ENCODE results near the gene MYRIP.

Gene MYRIP

DNA sequence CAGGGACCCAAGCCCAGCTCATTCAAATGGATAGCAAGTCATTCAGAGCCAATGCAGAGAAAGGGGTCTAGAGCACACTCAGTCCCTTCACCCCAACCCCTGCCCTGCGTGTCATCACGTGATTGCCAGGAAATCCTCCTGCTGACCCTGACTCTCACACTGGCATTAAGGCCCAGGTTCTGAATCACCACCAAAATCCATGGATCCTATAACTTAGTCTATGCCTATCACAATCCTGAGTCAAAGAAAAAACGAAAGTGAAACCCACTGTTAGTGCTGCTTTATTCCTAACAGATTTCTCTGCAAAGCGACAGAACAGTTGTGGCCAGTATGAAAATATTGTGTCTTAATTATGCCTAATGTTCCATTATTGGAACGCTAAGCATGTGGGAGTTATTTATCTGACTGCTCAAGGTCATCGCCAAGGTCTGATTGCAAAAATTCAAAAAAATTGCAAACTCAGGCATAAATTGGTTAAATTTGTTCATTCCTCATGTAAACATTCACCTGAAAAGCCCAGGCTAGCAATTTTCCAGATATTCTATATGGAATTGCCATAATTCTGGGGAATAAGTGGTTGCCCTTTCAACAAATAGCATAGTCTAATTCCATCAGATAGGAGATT lies 391.4 kb downstream of the MYRIP start:
- H3K4me1 Mint-ChIP-seq (ENCODE audit: low read depth in 2 of 2): peaks cover 0 to 9% of the 10 kb centered on the region in 2 donors
- DNase-seq (no peak), ATAC-seq (replicated peaks) (no peak)
- no peaks in the 10 kb centered on the region for H3K36me3 Mint-ChIP-seq (ENCODE audit: insufficient read depth)
- no peaks in the 10 kb centered on the region for H3K9me3 Mint-ChIP-seq
- peak overlapping the region in 1 of 2 donors; percentile 40 for H3K4me3 Mint-ChIP-seq
- no peak overlapping the region for H3K27ac Mint-ChIP-seq
- peaks cover 0 to 11% of the 10 kb centered on the region in 2 donors for H3K27me3 Mint-ChIP-seq

- no peak for DNase-seq
Observed at GRCh38 chr3:40201770-40202169, 392.4 kb downstream of the MYRIP start.

GRCh38 chr3:40206522-40206921 lies 397.1 kb downstream of the MYRIP start:
- Mint-ChIP-seq H3K4me3 (no peak overlapping the region), H3K36me3 (ENCODE audit: insufficient read depth) (no peaks in the 10 kb centered on the region), H3K27ac (no peak overlapping the region), H3K9me3 (no peaks in the 10 kb centered on the region), H3K4me1 (ENCODE audit: low read depth in 2 of 2) (peaks cover 0 to 4% of the 10 kb centered on the region in 2 donors), H3K27me3 (peaks cover 2 to 12% of the 10 kb centered on the region in 2 donors)
- DNase-seq: no peak
- no peak for ATAC-seq (replicated peaks)

More at GRCh38 chr3:40201770-40202169, 392.4 kb downstream of the MYRIP start:
- H3K9me3 Mint-ChIP-seq: no peaks in the 10 kb centered on the region
- no peak for ATAC-seq (replicated peaks)
- no peak overlapping the region for H3K4me3 Mint-ChIP-seq
- no peak overlapping the region for H3K27ac Mint-ChIP-seq
- H3K27me3 Mint-ChIP-seq: peaks cover 0 to 11% of the 10 kb centered on the region in 2 donors
- H3K36me3 Mint-ChIP-seq (ENCODE audit: insufficient read depth): no peaks in the 10 kb centered on the region
- H3K4me1 Mint-ChIP-seq (ENCODE audit: low read depth in 2 of 2): peaks cover 0 to 9% of the 10 kb centered on the region in 2 donors

DNA sequence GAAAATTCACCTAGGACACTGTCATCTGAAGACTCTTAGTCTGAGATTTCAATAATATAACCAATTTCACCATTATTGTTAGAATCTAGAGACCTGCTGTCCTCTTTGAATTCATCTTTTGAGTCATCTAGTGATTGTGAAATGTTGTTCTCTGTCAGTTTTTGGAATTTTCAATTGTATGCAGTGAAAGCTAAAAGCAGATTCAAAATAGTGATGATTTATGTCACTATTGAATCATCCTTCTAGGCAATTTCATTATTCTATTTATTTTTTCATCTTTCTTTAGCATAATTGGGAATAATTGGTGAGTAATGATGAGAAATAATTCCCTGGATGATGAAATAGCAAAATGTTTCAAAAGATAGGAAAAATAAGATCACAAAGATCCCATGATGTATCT lies 398.4 kb downstream of the MYRIP start:
- peaks cover 4 to 15% of the 10 kb centered on the region in 2 donors for H3K27me3 Mint-ChIP-seq
- H3K36me3 Mint-ChIP-seq (ENCODE audit: insufficient read depth): no peaks in the 10 kb centered on the region
- no peaks in the 10 kb centered on the region for H3K9me3 Mint-ChIP-seq
- DNase-seq (no peak), ATAC-seq (replicated peaks) (no peak)
- H3K4me3 Mint-ChIP-seq: no peak overlapping the region
- H3K4me1 Mint-ChIP-seq (ENCODE audit: low read depth in 2 of 2): peaks cover 0 to 4% of the 10 kb centered on the region in 2 donors
- H3K27ac Mint-ChIP-seq: no peak overlapping the region

DNA sequence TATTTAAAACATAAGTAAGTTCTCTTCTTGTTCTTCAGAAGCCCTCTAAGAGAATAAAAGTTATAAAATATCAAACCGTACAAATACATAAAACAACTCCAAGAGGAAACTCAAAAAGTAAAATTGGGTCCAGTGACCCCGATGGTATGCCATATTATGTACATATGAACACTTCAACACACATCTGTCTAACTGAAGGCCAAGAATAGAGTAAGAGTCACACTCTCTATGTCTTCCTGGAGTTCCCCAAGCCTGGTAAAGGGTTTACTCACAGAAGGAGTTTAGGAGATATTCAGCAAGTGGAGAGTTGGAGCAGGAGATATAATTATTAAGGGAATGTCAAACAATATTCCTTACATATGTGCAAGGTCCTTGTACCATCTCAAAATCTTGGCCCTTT lies 398.8 kb downstream of the MYRIP start:
- no peak overlapping the region for H3K27ac Mint-ChIP-seq
- ATAC-seq (replicated peaks) (no peak), DNase-seq (no peak)
- H3K27me3 Mint-ChIP-seq: peaks cover 4 to 15% of the 10 kb centered on the region in 2 donors
- H3K4me3 Mint-ChIP-seq: no peak overlapping the region
- H3K9me3 Mint-ChIP-seq: no peaks in the 10 kb centered on the region
- peaks cover 0 to 4% of the 10 kb centered on the region in 2 donors for H3K4me1 Mint-ChIP-seq (ENCODE audit: low read depth in 2 of 2)
- no peaks in the 10 kb centered on the region for H3K36me3 Mint-ChIP-seq (ENCODE audit: insufficient read depth)

DNA sequence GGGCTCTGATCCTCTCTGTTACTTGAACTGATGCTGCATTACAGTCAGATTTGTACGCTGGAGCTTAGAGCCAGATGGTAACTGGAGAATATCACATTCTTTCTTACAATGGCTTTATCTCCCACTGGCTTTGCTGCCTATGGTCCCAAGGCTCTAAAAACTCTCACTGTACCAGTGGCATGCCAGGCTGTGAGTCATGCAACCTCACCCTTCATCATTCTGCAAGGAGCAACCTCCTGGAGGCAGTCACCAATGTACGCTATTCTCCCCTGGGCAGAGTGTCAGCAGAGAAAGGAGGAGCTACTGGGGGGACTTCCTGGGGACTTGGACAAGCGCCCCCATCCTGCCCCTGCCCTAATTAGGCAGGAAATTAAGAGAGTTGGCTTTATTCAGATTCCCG lies 402.2 kb downstream of the MYRIP start:
- no peak for ATAC-seq (replicated peaks)
- no peaks in the 10 kb centered on the region for H3K36me3 Mint-ChIP-seq (ENCODE audit: insufficient read depth)
- H3K27ac Mint-ChIP-seq: no peak overlapping the region
- DNase-seq: no peak
- no peaks in the 10 kb centered on the region for H3K9me3 Mint-ChIP-seq
- peaks cover 4 to 15% of the 10 kb centered on the region in 2 donors for H3K27me3 Mint-ChIP-seq
- no peaks in the 10 kb centered on the region for H3K4me1 Mint-ChIP-seq (ENCODE audit: low read depth in 2 of 2)
- H3K4me3 Mint-ChIP-seq: no peak overlapping the region

- Mint-ChIP-seq H3K36me3 (ENCODE audit: insufficient read depth) (no peaks in the 10 kb centered on the region), H3K27ac (no peak overlapping the region), H3K4me3 (no peak overlapping the region), H3K4me1 (ENCODE audit: low read depth in 2 of 2) (no peaks in the 10 kb centered on the region), H3K9me3 (no peaks in the 10 kb centered on the region), H3K27me3 (peaks cover 4 to 15% of the 10 kb centered on the region in 2 donors)
- DNase-seq: no peak
- no peak for ATAC-seq (replicated peaks)
Observed at GRCh38 chr3:40213556-40213955, 404.1 kb downstream of the MYRIP start.

GRCh38 chr3:40215015-40215414 lies 405.6 kb downstream of the MYRIP start:
- Mint-ChIP-seq H3K9me3 (no peaks in the 10 kb centered on the region), H3K4me1 (ENCODE audit: low read depth in 2 of 2) (no peaks in the 10 kb centered on the region), H3K27me3 (peaks cover 4 to 15% of the 10 kb centered on the region in 2 donors), H3K27ac (no peak overlapping the region), H3K36me3 (ENCODE audit: insufficient read depth) (no peaks in the 10 kb centered on the region), H3K4me3 (no peak overlapping the region)
- ATAC-seq (replicated peaks) (no peak), DNase-seq (no peak)

DNA sequence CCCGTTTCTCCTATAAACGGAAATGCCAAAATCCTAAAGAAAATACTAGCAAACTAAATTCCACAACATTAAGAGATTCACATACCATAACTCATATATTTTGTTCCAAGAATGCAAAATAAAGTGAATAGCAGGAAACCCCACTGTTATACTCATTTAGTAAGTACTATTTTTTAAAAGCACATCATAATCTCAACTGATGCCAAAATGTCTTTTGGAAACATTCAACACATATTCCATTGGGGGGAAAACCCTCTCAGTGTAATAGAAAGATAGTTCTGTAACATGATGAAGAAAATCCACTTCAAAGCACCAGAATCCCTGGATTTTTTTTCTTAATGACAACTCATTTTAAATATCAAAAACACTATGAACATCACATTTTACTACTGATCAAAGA lies 407.1 kb downstream of the MYRIP start:
- no peak overlapping the region for H3K27ac Mint-ChIP-seq
- no peaks in the 10 kb centered on the region for H3K9me3 Mint-ChIP-seq
- H3K27me3 Mint-ChIP-seq: peaks cover 2 to 3% of the 10 kb centered on the region in 2 donors
- no peak overlapping the region for H3K4me3 Mint-ChIP-seq
- H3K4me1 Mint-ChIP-seq (ENCODE audit: low read depth in 2 of 2): no peaks in the 10 kb centered on the region
- DNase-seq (no peak), ATAC-seq (replicated peaks) (no peak)
- no peaks in the 10 kb centered on the region for H3K36me3 Mint-ChIP-seq (ENCODE audit: insufficient read depth)

GRCh38 chr3:40223856-40224255 lies 414.4 kb downstream of the MYRIP start:
- no peaks in the 10 kb centered on the region for H3K27me3 Mint-ChIP-seq
- no peaks in the 10 kb centered on the region for H3K36me3 Mint-ChIP-seq (ENCODE audit: insufficient read depth)
- H3K4me1 Mint-ChIP-seq (ENCODE audit: low read depth in 2 of 2): no peaks in the 10 kb centered on the region
- no peak overlapping the region for H3K4me3 Mint-ChIP-seq
- ATAC-seq (replicated peaks): no peak
- H3K9me3 Mint-ChIP-seq: no peaks in the 10 kb centered on the region
- no peak overlapping the region for H3K27ac Mint-ChIP-seq
- DNase-seq: no peak

- Mint-ChIP-seq H3K27ac (no peak overlapping the region), H3K27me3 (no peaks in the 10 kb centered on the region), H3K36me3 (ENCODE audit: insufficient read depth) (no peaks in the 10 kb centered on the region), H3K4me1 (ENCODE audit: low read depth in 2 of 2) (no peaks in the 10 kb centered on the region), H3K9me3 (no peaks in the 10 kb centered on the region), H3K4me3 (no peak overlapping the region)
- ATAC-seq (replicated peaks) (no peak), DNase-seq (no peak)
Observed at GRCh38 chr3:40224796-40225515, 415.5 kb downstream of the MYRIP start.

DNA sequence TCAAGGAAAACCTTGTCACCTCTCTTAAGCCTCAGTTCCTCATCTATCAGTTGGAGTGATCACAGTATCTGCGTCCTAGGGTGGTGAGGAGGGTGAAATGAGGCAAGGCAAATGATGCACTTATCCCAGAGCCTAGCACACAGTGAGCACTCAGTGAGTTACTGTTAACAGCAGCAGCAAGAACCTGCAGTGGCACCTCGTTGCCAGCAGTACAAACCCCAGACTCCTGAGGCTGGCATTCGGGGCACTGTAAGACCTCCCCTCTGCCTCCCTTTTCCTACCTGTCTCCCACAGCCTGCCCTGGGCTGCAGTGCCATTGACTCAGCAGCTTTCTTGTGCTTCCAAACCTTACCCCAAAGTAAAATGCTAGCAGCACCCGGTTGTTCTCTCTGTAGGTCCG lies 417.2 kb downstream of the MYRIP start:
- no peak for ATAC-seq (replicated peaks)
- DNase-seq: no peak
- Mint-ChIP-seq H3K4me1 (ENCODE audit: low read depth in 2 of 2) (no peaks in the 10 kb centered on the region), H3K9me3 (no peaks in the 10 kb centered on the region), H3K27me3 (no peaks in the 10 kb centered on the region), H3K27ac (no peak overlapping the region), H3K36me3 (ENCODE audit: insufficient read depth) (no peaks in the 10 kb centered on the region), H3K4me3 (no peak overlapping the region)

- Mint-ChIP-seq H3K4me3 (no peak overlapping the region), H3K9me3 (no peaks in the 10 kb centered on the region), H3K27me3 (no peaks in the 10 kb centered on the region), H3K36me3 (ENCODE audit: insufficient read depth) (no peaks in the 10 kb centered on the region), H3K27ac (no peak overlapping the region), H3K4me1 (ENCODE audit: low read depth in 2 of 2) (no peaks in the 10 kb centered on the region)
- no peak for DNase-seq
- ATAC-seq (replicated peaks): no peak
Observed at GRCh38 chr3:40228792-40229350, 419.5 kb downstream of the MYRIP start.

DNA sequence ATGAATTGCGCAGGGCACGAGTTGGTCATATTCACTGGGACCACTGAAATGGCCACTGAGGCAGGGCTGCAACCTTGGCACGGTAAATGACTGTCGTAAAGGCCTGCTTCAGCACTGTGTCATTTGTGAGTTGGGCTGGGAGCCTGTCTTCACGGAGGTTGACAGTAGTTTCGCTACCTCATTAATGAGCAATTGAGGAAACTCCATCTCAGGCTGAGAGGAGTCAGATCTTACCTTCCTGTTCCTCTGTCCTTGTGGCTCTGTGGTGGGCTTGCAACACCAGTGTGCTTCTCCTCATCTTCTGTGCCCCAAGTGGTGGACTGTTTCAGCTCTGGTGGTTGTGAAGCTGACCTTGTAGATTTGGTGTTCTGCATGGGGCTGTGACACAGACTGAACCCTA lies 420.0 kb downstream of the MYRIP start:
- DNase-seq (no peak), ATAC-seq (replicated peaks) (peak; percentile 29)
- Mint-ChIP-seq H3K9me3 (no peaks in the 10 kb centered on the region), H3K4me3 (no peak overlapping the region), H3K27me3 (no peaks in the 10 kb centered on the region), H3K4me1 (ENCODE audit: low read depth in 2 of 2) (no peaks in the 10 kb centered on the region), H3K27ac (no peak overlapping the region), H3K36me3 (ENCODE audit: insufficient read depth) (no peaks in the 10 kb centered on the region)

Data from effector memory CD8-positive, alpha-beta T cell (primary cell).